ENCODE data around the gene PNMA8A. TPM values are rescaled to one million over a fixed set of nuclear protein-coding genes. Genes with fewer than 3 reads are reported as not detected.

Gene PNMA8A
- total RNA-seq, 4 donors from 2014 or later = 0.33 to 2.3 (median 0.78) TPM

DNA sequence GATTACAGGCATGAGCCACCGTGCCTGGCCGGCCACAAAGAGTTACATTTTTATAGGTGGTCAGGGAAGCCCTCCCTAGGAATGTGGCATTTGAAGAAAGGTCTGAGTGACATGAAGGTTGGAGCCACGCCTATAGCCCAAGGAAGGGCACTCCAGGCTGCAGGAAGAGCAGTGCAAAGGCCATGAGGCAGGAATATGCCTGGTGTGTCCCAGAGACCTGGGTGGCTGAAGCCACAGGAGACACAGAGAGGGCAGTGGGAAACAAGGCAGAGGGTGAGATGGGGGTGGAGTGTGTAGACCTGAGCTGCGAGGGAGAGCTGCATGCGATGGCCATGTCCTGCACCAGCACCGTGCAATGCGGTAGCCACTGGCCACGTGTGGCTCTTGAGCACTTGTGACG lies 19.4 kb upstream of the PNMA8A start:
- TF ChIP-seq, protein P1, sequence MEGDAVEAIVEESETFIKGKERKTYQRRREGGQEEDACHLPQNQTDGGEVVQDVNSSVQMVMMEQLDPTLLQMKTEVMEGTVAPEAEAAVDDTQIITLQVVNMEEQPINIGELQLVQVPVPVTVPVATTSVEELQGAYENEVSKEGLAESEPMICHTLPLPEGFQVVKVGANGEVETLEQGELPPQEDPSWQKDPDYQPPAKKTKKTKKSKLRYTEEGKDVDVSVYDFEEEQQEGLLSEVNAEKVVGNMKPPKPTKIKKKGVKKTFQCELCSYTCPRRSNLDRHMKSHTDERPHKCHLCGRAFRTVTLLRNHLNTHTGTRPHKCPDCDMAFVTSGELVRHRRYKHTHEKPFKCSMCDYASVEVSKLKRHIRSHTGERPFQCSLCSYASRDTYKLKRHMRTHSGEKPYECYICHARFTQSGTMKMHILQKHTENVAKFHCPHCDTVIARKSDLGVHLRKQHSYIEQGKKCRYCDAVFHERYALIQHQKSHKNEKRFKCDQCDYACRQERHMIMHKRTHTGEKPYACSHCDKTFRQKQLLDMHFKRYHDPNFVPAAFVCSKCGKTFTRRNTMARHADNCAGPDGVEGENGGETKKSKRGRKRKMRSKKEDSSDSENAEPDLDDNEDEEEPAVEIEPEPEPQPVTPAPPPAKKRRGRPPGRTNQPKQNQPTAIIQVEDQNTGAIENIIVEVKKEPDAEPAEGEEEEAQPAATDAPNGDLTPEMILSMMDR (IDR thresholded peaks at IDR 0.05; ENCODE audit: low read depth) = no peak

DNA sequence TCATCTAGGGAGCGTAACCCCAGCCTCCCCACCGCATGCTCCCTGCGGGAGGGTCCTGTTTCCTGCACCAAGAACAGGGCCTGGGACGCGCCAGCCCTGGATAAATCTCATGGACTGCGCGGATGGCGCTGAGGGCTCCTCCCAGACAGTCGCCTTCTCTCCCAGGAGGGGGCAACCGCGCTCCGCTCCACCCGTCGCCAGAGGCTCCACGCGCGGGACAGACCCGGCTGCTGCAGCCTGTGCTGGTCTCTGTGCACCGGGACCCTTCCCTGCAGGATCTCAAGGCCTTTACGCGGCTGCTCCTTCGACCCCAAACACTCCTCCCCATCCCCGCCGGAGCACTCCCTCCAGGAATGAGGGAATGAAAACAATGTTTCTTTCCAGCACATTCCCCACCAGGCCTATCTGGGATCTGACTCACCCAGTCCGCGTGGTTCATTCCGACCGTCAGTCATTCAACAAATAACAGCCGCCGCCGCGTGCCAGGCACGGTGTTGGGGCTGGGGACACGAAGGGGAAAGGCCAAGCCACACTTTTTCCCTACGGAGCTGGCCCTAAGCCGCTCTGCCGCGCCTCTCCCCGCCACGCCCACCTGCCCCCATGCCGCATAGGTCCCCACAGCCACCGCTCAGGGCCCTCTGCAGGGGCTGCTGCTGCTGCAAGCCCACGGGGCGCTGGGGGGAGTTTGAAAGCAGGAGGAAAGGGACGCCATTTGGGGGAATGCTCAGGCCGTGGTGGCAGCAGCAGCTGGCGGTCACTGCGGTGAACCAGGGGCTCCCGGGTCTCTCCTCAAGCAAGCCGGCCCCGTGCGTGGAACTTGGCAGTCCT lies 18.3 kb upstream of the PNMA8A start:
- TF ChIP-seq, protein P1 (IDR thresholded peaks at IDR 0.05; ENCODE audit: low read depth) = no peak

DNA sequence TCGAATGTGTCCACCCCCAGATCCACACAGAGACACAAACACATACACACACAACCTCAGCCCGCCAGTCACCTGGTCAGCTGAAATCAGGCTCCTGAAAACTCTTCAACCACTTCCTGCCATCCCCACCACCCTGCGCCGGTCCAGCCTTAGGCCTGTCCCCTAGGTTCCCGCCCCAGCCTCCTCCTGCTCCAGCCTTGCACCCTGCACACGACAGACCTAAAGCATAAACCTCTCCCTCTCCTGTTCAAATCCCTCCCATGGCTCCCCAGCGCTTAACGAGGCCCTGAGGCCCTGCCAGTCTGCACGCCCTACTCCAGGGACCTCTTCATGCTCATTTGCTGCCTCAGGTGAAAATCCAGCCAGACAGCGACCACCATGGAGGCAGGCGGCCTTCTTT lies 17.2 kb upstream of the PNMA8A start:
- TF ChIP-seq, protein P1 (IDR thresholded peaks at IDR 0.05; ENCODE audit: low read depth) = no peak

DNA sequence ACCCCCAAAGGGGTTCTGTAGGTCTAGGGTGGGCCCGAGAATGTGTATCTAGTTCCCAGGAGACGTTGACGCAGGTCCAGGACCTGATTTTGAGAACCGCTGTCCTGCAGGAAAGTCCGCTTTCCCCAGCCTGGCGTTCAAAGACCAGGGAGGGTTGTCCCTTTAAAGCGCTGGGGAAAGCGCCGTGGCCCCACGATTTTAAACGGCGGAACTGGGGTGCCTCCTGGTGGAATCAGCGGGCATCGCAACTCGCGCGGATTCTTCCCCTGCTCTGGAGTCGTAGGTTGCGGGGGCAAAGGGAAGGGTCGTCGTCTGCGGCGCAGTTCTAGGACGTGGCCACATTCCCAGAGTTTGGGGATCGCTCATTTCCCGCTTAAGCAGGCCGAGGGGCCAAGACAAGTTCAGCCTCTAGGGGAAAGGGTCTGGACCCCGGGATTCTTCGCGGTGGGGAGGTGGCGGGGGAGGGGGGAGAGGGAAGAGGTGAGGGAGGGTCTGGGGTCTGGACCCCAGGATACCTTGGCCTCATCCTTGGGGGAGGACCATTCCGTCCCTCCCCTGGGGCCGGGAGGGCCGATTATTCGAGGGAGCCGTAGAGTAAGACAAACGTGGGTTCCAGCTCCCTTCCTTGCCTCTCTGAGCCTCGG lies 16.6 kb upstream of the PNMA8A start:
- TF ChIP-seq, protein P1 (IDR thresholded peaks at IDR 0.05; ENCODE audit: low read depth) = no peak

DNA sequence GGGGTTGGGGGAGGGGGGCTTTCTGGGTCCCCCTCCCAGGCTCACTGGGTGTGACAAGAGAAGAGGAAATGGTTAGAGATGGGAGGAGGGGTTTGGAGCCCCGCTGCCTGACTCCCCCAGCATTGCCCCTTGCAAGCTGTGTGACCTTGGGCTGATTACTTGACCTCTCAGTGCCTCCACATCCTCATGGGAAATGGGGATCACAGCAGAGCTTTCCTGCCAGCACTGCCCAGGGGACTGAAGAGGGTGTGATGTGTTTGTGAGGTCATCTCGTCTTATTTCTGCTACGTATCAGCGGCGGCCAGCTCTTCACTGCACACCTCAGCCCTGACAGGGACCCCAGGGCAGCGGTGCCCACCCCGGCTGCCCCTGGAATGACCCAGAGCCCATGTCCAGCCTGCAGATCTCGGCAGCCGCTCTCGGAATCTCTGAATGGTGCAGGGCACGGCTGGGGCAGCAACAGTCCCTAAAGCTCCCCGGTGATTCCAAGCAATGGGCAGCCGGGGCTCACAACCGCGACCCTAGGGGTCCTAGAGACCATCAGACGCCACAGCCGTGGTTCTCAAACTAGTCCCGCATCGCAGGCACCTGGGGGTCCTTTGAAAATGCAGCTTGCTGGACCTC lies 15.9 kb upstream of the PNMA8A start:
- TF ChIP-seq, protein P1 (IDR thresholded peaks at IDR 0.05; ENCODE audit: low read depth) = no peak

DNA sequence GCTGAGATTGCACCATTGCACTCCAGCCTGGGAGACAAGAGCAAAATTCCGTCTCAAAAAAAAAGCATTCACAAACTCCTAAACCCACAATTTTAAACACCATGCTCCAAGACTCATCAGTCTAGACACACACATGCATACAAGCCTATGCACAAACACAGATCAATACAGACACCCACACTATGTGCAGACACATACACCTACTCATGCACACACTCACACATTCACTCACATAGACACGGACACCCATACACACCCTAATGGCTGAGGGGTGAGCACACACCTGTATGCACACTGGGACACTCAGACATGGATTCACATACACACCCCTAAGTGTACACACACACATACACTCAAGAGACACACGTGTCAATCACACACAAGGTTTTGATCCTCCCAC lies 15.0 kb upstream of the PNMA8A start:
- TF ChIP-seq, protein P1 (IDR thresholded peaks at IDR 0.05; ENCODE audit: low read depth) = no peak

DNA sequence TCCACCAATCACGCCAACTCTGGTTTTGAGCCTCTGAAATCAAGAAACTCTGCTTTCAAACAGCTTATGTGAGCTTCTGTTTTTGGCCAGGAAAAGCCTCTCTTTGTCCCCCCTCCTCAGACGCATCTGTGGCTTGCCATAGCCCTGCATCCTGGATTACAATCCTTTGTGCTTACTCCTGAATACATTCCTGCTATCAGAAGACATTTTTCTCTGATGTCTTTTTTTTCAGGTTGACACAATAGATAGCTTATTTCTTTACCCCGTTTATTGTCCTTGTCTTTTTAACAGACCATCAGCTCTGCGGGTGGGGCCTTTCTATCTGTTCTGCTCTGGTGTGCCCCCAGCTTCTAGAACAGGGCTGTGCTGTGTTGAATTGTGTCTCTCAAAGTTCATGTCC lies 13.3 kb upstream of the PNMA8A start:
- TF ChIP-seq, protein P1 (IDR thresholded peaks at IDR 0.05; ENCODE audit: low read depth) = no peak
